ENCODE results near the gene BRD9. TPM values are rescaled to one million over a fixed set of nuclear protein-coding genes. Genes with fewer than 3 reads are reported as not detected.

BRD9 gene
- total and polyA plus RNA-seq, 2 of the 13 experiments (the other 11 are each of a cell fraction or from before 2014, with no cell fraction given) = 5.2 to 22.9 TPM

DNA sequence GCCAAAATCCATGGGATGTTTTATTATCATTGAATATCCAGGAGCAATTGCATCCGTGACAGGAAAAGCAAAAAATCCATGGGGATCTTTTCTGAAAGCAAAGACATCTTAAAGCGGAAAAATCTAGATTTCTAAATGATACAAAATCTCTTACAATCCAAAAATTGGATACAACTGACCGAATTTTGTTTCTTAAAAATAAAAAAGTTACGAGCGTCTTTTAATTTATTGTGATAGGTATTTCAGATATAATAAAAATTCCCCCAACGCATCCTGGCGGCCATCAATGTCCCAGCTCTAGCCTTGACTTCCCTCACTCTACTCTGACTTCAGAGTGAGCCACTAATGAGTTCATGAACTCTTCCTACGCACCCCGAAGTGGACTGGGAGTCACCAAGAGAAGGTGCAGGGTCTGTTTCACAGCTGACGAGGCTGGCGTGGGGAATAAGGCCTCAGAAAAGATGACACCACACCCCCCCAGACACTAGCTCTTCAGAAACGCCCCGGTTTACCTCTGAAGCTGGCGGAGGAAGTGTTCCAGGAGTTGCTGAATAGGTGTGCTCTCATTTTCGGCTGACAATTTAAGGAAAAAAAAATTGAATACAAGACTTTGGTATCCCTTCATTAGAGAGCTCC lies 3.4 kb downstream of the BRD9 start:
- no peak for FAIRE-seq
- Histone ChIP-seq H3K4me1 (ENCODE audit: insufficient read depth, low read length) (peaks cover 24% of the 10 kb centered on the region), H3K27me3 (ENCODE audit: control insufficient read depth in 1 of 2, insufficient read depth in 2 of 2, low read length in 2 of 2) (no peaks in the 10 kb centered on the region), H3K4me2 (ENCODE audit: low read depth, low read length) (no peak overlapping the region), H3K79me2 (ENCODE audit: insufficient read depth, low read length) (peaks cover 42% of the 10 kb centered on the region), H3K27ac (ENCODE audit: extremely low read length, insufficient read depth, low read length) (no peak overlapping the region), H3K9me3 (ENCODE audit: low read length) (no peaks in the 10 kb centered on the region), H3K9ac (ENCODE audit: insufficient read depth, low read depth, low read length) (no peak overlapping the region), H3K4me3 (replicated peaks in 1 of 3; ENCODE audit: insufficient read depth in 1 of 3, low read depth in 2 of 3, low read length in 3 of 3) (no peak overlapping the region), H2AFZ (ENCODE audit: low read length) (no peak overlapping the region), H4K20me1 (ENCODE audit: insufficient read depth, low read length) (0 out of 2 replicates have a peak, but pooled peaks cover 2% of the 10 kb centered on the region), H3K36me3 (replicated peaks in 1 of 2; ENCODE audit: control insufficient read depth in 1 of 2, insufficient read depth in 2 of 2, low read length in 2 of 2) (peaks cover 21 to 63% of the 10 kb centered on the region in 2 experiments)
- in situ Hi-C loops (cut with HindIII; ENCODE audit: extremely low pct_ligation_motif_present, low pct_unique_long_range_greater_than_20kb) (no loop called here), intact Hi-C loops (cut with micrococcal nuclease; ENCODE audit: unreplicated experiment) (no loop called here)
- CTCF ChIA-PET (ENCODE audit: low intra/inter-chr PET ratio, low total read pairs) = no interaction called here
- no TSS peak for BruUV-seq (replicated peaks)
- no peak for DNase-seq (ENCODE audit: low spot score)
- WGBS (ENCODE audit: low lambda C conversion rate) = 98% methylated on average over 15 of the region's 15 CpGs
- POLR2A ChIA-PET = no interaction called here
- ATAC-seq = no peak
- TF ChIP-seq KLF13 (CRISPR knock-in tag; IDR thresholded peaks at IDR 0.05) (no peak), NR2F6 (IDR thresholded peaks at IDR 0.05) (no peak), NR2F6 (CRISPR knock-in tag; IDR thresholded peaks at IDR 0.05) (no peak), JARID2 (CRISPR knock-in tag; IDR thresholded peaks at IDR 0.05; ENCODE audit: insufficient replicate concordance) (no peak), ZNF652 (CRISPR knock-in tag; IDR thresholded peaks at IDR 0.05; ENCODE audit: borderline replicate concordance, low read depth) (no peak), ZNF431 (CRISPR knock-in tag; IDR thresholded peaks at IDR 0.05; ENCODE audit: borderline replicate concordance, low read depth) (no peak), KDM5B (CRISPR knock-in tag; IDR thresholded peaks at IDR 0.05; ENCODE audit: borderline replicate concordance) (no peak), ZNF577 (CRISPR knock-in tag; IDR thresholded peaks at IDR 0.05; ENCODE audit: borderline replicate concordance, low read depth) (no peak), ZNF142 (CRISPR knock-in tag; IDR thresholded peaks at IDR 0.05) (no peak), SIX1 (CRISPR knock-in tag; IDR thresholded peaks at IDR 0.05; ENCODE audit: borderline replicate concordance) (no peak), ZNF430 (CRISPR knock-in tag; IDR thresholded peaks at IDR 0.05) (no peak), ARNT2 (CRISPR knock-in tag; IDR thresholded peaks at IDR 0.05; ENCODE audit: low read depth) (no peak), DNMT1 (CRISPR knock-in tag; IDR thresholded peaks at IDR 0.05) (no peak), POLR2AphosphoS5 (IDR thresholded peaks at IDR 0.05; ENCODE audit: low read depth, low read length) (no peak), STAT5B (CRISPR knock-in tag; IDR thresholded peaks at IDR 0.05) (no peak)
- TF ChIP-seq, protein P1, sequence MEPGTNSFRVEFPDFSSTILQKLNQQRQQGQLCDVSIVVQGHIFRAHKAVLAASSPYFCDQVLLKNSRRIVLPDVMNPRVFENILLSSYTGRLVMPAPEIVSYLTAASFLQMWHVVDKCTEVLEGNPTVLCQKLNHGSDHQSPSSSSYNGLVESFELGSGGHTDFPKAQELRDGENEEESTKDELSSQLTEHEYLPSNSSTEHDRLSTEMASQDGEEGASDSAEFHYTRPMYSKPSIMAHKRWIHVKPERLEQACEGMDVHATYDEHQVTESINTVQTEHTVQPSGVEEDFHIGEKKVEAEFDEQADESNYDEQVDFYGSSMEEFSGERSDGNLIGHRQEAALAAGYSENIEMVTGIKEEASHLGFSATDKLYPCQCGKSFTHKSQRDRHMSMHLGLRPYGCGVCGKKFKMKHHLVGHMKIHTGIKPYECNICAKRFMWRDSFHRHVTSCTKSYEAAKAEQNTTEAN (CRISPR knock-in tag; conservative IDR thresholded peaks at IDR 0.05) = no peak
- TF ChIP-seq, protein P2, sequence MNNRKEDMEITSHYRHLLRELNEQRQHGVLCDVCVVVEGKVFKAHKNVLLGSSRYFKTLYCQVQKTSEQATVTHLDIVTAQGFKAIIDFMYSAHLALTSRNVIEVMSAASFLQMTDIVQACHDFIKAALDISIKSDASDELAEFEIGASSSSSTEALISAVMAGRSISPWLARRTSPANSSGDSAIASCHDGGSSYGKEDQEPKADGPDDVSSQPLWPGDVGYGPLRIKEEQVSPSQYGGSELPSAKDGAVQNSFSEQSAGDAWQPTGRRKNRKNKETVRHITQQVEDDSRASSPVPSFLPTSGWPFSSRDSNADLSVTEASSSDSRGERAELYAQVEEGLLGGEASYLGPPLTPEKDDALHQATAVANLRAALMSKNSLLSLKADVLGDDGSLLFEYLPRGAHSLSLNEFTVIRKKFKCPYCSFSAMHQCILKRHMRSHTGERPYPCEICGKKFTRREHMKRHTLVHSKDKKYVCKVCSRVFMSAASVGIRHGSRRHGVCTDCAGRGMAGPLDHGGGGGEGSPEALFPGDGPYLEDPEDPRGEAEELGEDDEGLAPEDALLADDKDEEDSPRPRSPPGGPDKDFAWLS (CRISPR knock-in tag; IDR thresholded peaks at IDR 0.05; ENCODE audit: borderline replicate concordance) = no peak

All from HepG2 (cell line).